HG03565 (cell line): ENCODE data around the gene NEU3.
"Not testable (repeated sequence)": the region's sequence is repeated elsewhere in the genome, so short reads cannot be mapped to it uniquely, and the experiment has no call there.

ENCODE experiments used
- ATAC-seq: cut with Tn5 transposase; IDR thresholded peaks from one replicate; pipeline ENCODE4 v1.9.1; 2021; ENCODE audit warnings: mild to moderate bottlenecking, moderate library complexity; ENCODE audit not compliant: unreplicated experiment

Gene NEU3

GRCh38 chr11:75028724-75029123 is 40.0 kb downstream of the NEU3 start:
- no peak for ATAC-seq

- no peak for ATAC-seq
Observed at GRCh38 chr11:75029836-75030631, 41.3 kb downstream of the NEU3 start.

GRCh38 chr11:75031224-75031753 is 42.6 kb downstream of the NEU3 start:
- ATAC-seq: no peak

- ATAC-seq: no peak
Observed at GRCh38 chr11:75031771-75032549, 43.2 kb downstream of the NEU3 start.

- ATAC-seq: no peak
Observed at GRCh38 chr11:75032550-75032935, 43.8 kb downstream of the NEU3 start.

GRCh38 chr11:75033916-75034315 is 45.2 kb downstream of the NEU3 start:
- ATAC-seq: no peak

- ATAC-seq: no peak
Observed at GRCh38 chr11:75035256-75035655, 46.5 kb downstream of the NEU3 start.

- no peak for ATAC-seq
Observed at GRCh38 chr11:75035911-75036565, 47.3 kb downstream of the NEU3 start.

GRCh38 chr11:75040167-75040770 is 51.5 kb downstream of the NEU3 start:
- no peak for ATAC-seq

GRCh38 chr11:75041263-75041662 is 52.5 kb downstream of the NEU3 start:
- no peak for ATAC-seq

- ATAC-seq: not testable (repeated sequence)
Observed at GRCh38 chr11:75041821-75042220, 53.1 kb downstream of the NEU3 start.

GRCh38 chr11:75044381-75045170 is 55.8 kb downstream of the NEU3 start:
- not testable (repeated sequence) for ATAC-seq

GRCh38 chr11:75046668-75047067 is 57.9 kb downstream of the NEU3 start:
- ATAC-seq: not testable (repeated sequence)

- no peak for ATAC-seq
Observed at GRCh38 chr11:75047191-75047590, 58.5 kb downstream of the NEU3 start.

GRCh38 chr11:75049501-75050266 is 61.0 kb downstream of the NEU3 start:
- not testable (repeated sequence) for ATAC-seq

- ATAC-seq: no peak
Observed at GRCh38 chr11:75050516-75050915, 61.8 kb downstream of the NEU3 start.

GRCh38 chr11:75051043-75051442 is 62.3 kb downstream of the NEU3 start:
- ATAC-seq: no peak

- ATAC-seq: no peak
Observed at GRCh38 chr11:75052457-75052856, 63.7 kb downstream of the NEU3 start.

GRCh38 chr11:75055511-75055910 is 66.8 kb downstream of the NEU3 start:
- no peak for ATAC-seq
